DND-41 (cell line): Measurements from ENCODE around the gene FAM151A.

Source experiments
- CTCF ChIP-seq: IDR thresholded peaks from 2 replicates; pipeline ENCODE4 v1.5.1; 2012; ENCODE audit warnings: borderline replicate concordance, low read length, moderate library complexity, mild to moderate bottlenecking; ENCODE audit not compliant: poor library complexity, severe bottlenecking; ENCODE audit errors: extremely low read depth
- EZH2 ChIP-seq: IDR thresholded peaks from 3 replicates; pipeline ENCODE4 v1.6.1; 2012; ENCODE audit warnings: borderline replicate concordance, low read depth, mild to moderate bottlenecking, moderate library complexity, low read length, inconsistent platforms; ENCODE audit not compliant: severe bottlenecking

- TF ChIP-seq CTCF (no peak), EZH2 (no peak)
These were observed 42.5 kb upstream of the FAM151A start for GRCh38 chr1:54665852-54666251.
